Fibroblast of lung (primary cell): ENCODE results near the gene B3GNT7.

Source experiments
- EZH2 ChIP-seq: IDR thresholded peaks from 2 replicates; pipeline ENCODE4 v1.5.1; 2012; ENCODE audit warnings: low read length, control low read depth, mild to moderate bottlenecking; ENCODE audit errors: missing control alignments
- TF ChIP-seq, protein P1 (sequence below), 2 donors: IDR thresholded peaks in 1 of 2; conservative IDR thresholded peaks in 1 of 2; 1 replicate in 1 of 2; 2 replicates in 1 of 2; pipeline ENCODE4 v1.5.1; 2011 to 2012; ENCODE audit warnings: low read length in 2 of 2, control low read depth in 1 of 2, inconsistent platforms in 1 of 2, low read depth in 1 of 2, mild to moderate bottlenecking in 1 of 2

- TF ChIP-seq, protein P1, sequence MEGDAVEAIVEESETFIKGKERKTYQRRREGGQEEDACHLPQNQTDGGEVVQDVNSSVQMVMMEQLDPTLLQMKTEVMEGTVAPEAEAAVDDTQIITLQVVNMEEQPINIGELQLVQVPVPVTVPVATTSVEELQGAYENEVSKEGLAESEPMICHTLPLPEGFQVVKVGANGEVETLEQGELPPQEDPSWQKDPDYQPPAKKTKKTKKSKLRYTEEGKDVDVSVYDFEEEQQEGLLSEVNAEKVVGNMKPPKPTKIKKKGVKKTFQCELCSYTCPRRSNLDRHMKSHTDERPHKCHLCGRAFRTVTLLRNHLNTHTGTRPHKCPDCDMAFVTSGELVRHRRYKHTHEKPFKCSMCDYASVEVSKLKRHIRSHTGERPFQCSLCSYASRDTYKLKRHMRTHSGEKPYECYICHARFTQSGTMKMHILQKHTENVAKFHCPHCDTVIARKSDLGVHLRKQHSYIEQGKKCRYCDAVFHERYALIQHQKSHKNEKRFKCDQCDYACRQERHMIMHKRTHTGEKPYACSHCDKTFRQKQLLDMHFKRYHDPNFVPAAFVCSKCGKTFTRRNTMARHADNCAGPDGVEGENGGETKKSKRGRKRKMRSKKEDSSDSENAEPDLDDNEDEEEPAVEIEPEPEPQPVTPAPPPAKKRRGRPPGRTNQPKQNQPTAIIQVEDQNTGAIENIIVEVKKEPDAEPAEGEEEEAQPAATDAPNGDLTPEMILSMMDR (conservative IDR thresholded peaks at IDR 0.05 in 1 of 2, IDR thresholded peaks at IDR 0.05 in 1 of 2; ENCODE audit: low read depth in 1 of 2, low read length in 2 of 2) = no peak
- no peak for TF ChIP-seq EZH2
These were observed 43.9 kb upstream of the B3GNT7 start for GRCh38 chr2:231351648-231352047.
